Epithelial cell of esophagus (primary cell): Measurements from ENCODE around the gene P2RY2.
"Not testable (repeated sequence)": the region's sequence is repeated elsewhere in the genome, so short reads cannot be mapped to it uniquely, and the experiment has no call there.

Source experiments
- DNase-seq: peaks from one replicate; pipeline ENCODE4 v3.0.0; 2010; ENCODE audit warnings: low read depth
- H3K4me3 ChIP-seq: 2 replicates; pipeline ENCODE4 v1.5.1; 2011; ENCODE audit warnings: mild to moderate bottlenecking, low read length, control low read depth
- TF ChIP-seq, protein P1 (sequence below): IDR thresholded peaks from 2 replicates; pipeline ENCODE4 v1.5.1; 2011; ENCODE audit warnings: low read depth, mild to moderate bottlenecking, low read length, control low read depth, inconsistent platforms; ENCODE audit not compliant: insufficient read depth; ENCODE audit errors: missing control alignments

P2RY2 gene

GRCh38 chr11:73193251-73194033, 24.6 kb upstream of the P2RY2 start:
- peak; percentile 36 for DNase-seq
- no peak overlapping the region for H3K4me3 ChIP-seq
- TF ChIP-seq, protein P1, sequence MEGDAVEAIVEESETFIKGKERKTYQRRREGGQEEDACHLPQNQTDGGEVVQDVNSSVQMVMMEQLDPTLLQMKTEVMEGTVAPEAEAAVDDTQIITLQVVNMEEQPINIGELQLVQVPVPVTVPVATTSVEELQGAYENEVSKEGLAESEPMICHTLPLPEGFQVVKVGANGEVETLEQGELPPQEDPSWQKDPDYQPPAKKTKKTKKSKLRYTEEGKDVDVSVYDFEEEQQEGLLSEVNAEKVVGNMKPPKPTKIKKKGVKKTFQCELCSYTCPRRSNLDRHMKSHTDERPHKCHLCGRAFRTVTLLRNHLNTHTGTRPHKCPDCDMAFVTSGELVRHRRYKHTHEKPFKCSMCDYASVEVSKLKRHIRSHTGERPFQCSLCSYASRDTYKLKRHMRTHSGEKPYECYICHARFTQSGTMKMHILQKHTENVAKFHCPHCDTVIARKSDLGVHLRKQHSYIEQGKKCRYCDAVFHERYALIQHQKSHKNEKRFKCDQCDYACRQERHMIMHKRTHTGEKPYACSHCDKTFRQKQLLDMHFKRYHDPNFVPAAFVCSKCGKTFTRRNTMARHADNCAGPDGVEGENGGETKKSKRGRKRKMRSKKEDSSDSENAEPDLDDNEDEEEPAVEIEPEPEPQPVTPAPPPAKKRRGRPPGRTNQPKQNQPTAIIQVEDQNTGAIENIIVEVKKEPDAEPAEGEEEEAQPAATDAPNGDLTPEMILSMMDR, result no peak

- TF ChIP-seq, protein P1, result no peak
- no peak overlapping the region for H3K4me3 ChIP-seq
- peak; percentile 47 for DNase-seq
Observed at GRCh38 chr11:73194034-73194507, 24.0 kb upstream of the P2RY2 start.

DNA sequence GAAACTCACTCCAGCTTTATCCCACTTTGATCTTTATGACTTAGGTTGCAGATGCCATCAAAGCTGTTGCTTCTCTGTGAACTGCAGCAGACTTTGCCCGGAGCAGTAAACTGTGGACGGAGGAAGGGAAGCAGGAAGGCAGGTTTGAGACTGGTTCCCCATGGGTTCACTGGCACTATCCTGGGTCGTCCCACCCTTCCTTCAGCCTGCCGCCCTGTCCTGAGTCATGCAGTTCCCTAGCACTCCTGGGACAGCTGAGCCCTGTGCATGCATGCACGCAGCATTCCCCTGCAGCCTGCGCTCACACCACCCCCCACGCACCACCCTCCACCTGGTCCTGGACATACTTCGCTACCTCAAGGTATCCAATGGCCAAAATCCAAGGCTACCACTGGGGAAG, 23.5 kb upstream of the P2RY2 start:
- no peak overlapping the region for H3K4me3 ChIP-seq
- peak; percentile 93 for DNase-seq
- TF ChIP-seq, protein P1, result no peak

GRCh38 chr11:73195191-73196007, 22.7 kb upstream of the P2RY2 start:
- TF ChIP-seq, protein P1, result peak; percentile 45
- no peak overlapping the region for H3K4me3 ChIP-seq
- peak; percentile 98 for DNase-seq

DNA sequence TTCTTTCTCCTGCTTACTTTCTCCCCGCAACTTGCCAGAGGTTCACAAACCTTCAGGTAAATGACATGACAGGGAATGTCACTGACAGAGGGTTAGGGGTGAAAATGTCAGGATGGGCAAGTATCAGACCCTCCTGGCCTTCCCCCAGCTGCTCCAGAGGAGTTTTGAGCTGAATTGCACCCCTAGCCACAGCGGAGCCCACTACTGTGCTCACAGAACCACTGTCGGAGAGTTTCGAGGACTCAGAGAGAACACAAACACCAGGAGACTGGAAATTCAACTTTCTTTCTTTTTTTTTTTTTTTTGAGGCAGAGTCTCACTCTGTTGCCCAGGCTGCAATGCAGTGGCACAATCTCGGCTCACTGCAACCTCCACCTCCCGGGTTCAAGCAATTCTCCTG, 21.5 kb upstream of the P2RY2 start:
- no peak overlapping the region for H3K4me3 ChIP-seq
- no peak for DNase-seq
- TF ChIP-seq, protein P1, result no peak

GRCh38 chr11:73197348-73197747, 20.7 kb upstream of the P2RY2 start:
- TF ChIP-seq, protein P1, result no peak
- peak; percentile 87 for DNase-seq
- no peak overlapping the region for H3K4me3 ChIP-seq

- not testable (repeated sequence) for H3K4me3 ChIP-seq, DNase-seq
Observed at GRCh38 chr11:73197787-73198186, 20.3 kb upstream of the P2RY2 start.
